ENCODE data around the gene CERS4. TPM values are rescaled to one million over a fixed set of nuclear protein-coding genes. Genes with fewer than 3 reads are reported as not detected.

CERS4 gene
- total and polyA plus RNA-seq, 2 experiments from 2014 or later: 68.5 to 109 TPM

- TF ChIP-seq ZNF462 (CRISPR knock-in tag; IDR thresholded peaks at IDR 0.05) (no peak), CREB1 (CRISPR knock-in tag; IDR thresholded peaks at IDR 0.05; ENCODE audit: low read depth) (no peak), NANOG (IDR thresholded peaks at IDR 0.05; ENCODE audit: borderline replicate concordance) (no peak), ETS1 (IDR thresholded peaks at IDR 0.05) (no peak), JUNB (IDR thresholded peaks at IDR 0.05; ENCODE audit: unreplicated experiment) (no peak), EZH2 (IDR thresholded peaks at IDR 0.05; ENCODE audit: low read depth, unreplicated experiment) (no peak), ZNF114 (CRISPR knock-in tag; IDR thresholded peaks at IDR 0.05) (no peak), EZH2phosphoT487 (IDR thresholded peaks at IDR 0.05; ENCODE audit: unreplicated experiment) (no peak), ZNF331 (CRISPR knock-in tag; IDR thresholded peaks at IDR 0.05; ENCODE audit: low read depth) (no peak)
- TF ChIP-seq, protein P1, sequence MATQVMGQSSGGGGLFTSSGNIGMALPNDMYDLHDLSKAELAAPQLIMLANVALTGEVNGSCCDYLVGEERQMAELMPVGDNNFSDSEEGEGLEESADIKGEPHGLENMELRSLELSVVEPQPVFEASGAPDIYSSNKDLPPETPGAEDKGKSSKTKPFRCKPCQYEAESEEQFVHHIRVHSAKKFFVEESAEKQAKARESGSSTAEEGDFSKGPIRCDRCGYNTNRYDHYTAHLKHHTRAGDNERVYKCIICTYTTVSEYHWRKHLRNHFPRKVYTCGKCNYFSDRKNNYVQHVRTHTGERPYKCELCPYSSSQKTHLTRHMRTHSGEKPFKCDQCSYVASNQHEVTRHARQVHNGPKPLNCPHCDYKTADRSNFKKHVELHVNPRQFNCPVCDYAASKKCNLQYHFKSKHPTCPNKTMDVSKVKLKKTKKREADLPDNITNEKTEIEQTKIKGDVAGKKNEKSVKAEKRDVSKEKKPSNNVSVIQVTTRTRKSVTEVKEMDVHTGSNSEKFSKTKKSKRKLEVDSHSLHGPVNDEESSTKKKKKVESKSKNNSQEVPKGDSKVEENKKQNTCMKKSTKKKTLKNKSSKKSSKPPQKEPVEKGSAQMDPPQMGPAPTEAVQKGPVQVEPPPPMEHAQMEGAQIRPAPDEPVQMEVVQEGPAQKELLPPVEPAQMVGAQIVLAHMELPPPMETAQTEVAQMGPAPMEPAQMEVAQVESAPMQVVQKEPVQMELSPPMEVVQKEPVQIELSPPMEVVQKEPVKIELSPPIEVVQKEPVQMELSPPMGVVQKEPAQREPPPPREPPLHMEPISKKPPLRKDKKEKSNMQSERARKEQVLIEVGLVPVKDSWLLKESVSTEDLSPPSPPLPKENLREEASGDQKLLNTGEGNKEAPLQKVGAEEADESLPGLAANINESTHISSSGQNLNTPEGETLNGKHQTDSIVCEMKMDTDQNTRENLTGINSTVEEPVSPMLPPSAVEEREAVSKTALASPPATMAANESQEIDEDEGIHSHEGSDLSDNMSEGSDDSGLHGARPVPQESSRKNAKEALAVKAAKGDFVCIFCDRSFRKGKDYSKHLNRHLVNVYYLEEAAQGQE (IDR thresholded peaks at IDR 0.05; ENCODE audit: unreplicated experiment): no peak
Measured at GRCh38 chr19:8215783-8216182, 6.6 kb downstream of the CERS4 start (continued).
